ENCODE measurements around the gene SP2.

SP2 gene

DNA sequence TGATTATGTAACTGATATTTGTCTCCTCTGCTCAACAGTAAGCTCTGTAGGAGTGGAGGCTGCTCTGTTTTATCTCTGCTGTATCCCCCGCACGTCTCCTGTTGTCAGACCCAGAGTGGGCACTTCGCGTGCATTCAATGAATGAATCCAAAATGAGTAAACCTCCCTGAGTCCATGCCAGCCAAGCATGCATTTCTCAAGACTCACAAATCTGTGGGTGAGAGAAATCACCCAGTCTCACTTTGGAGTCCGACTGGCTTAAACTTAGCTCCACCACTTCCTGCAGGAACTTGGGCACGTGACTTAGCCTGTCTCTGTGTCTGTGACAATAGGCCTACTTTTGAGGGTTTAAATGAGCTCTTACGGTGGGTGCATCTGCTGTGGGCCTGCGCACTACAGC, 49.0 kb downstream of the SP2 start:
- H3K27me3 Mint-ChIP-seq = no peaks in the 10 kb centered on the region
- peak overlapping the region; percentile 49 to 85 for H3K27ac Mint-ChIP-seq
- peaks cover 6% of the 10 kb centered on the region in 2 donors for H3K9me3 Mint-ChIP-seq
- H3K4me3 Mint-ChIP-seq = peak overlapping the region; percentile 60 to 79
- ATAC-seq (no peak), DNase-seq (peak in 1 of 2 donors; percentile 40)
- H3K4me1 Mint-ChIP-seq = peaks cover 85% of the 10 kb centered on the region

DNA sequence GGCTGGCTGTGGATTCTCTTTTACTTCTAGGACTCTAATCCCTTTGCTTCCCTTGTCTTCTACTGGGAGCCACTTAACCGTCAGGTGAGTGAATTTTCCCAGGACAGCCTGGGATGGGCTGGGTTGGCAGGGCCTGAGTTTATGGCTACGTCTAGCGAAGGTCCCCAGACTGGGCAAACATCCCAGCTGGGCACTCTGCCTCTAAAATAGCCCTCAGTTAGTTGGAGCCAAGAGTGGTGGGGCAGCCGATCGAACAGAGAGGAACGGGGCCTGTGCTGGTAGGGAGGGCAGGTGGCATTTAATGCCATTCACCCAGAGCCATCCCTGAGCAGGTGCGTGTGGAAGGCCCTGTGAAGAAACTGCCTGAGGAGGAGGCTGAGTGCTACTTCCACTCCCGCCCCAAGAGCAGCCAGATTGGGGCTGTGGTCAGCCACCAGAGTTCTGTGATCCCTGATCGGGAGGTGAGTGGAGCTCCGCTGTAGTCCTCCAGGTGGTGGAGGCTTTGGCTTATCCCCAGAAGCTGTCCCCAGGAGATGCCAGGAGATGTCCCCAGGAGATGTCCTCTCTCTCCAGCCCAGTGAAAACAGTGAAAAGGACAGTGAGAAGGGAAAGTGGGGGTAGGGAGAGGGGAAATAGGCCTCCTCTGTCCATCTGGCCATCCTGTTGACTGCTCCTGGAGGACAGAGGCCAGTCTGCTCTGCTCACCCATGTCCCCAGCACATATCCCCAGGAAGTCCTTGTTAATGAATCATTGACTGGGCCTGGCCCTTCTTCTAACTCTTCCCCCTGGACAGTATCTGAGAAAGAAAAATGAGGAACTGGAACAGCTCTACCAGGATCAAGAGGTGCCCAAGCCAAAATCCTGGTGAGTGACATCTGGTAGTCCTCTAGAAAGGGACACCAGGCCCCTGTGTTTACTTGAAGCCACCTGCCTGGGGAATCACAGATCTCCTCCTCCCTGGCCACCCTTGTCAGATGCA, 49.8 kb downstream of the SP2 start:
- peaks cover 80% of the 10 kb centered on the region for H3K4me1 Mint-ChIP-seq
- no peaks in the 10 kb centered on the region for H3K27me3 Mint-ChIP-seq
- ATAC-seq = no peak
- H3K9me3 Mint-ChIP-seq = peaks cover 4 to 5% of the 10 kb centered on the region in 2 donors
- no peak for DNase-seq
- H3K27ac Mint-ChIP-seq = peak overlapping the region; percentile 53 to 85
- H3K4me3 Mint-ChIP-seq = peak overlapping the region; percentile 60 to 79

DNA sequence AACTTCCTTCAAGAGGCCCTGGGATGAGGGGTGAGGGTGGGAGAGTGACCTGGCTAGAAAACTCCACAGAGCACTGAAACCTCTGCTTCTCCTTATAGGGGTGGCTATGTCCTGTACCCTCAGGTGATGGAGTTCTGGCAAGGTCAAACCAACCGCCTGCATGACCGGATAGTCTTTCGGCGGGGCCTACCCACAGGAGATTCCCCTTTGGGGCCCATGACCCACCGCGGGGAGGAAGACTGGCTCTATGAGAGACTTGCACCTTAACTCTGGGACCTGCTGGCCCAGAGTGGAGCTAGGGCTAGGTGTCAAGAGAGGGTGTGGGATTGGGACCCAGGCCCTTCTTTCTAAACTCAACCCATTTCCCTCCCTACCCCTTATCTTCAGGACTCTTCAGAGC, 50.5 kb downstream of the SP2 start:
- Mint-ChIP-seq H3K27ac (peak overlapping the region; percentile 29 to 34), H3K4me1 (peaks cover 76% of the 10 kb centered on the region), H3K27me3 (no peaks in the 10 kb centered on the region), H3K4me3 (peak overlapping the region in 1 of 2 donors; percentile 23), H3K9me3 (no peaks in the 10 kb centered on the region)
- ATAC-seq (no peak), DNase-seq (no peak)

DNA sequence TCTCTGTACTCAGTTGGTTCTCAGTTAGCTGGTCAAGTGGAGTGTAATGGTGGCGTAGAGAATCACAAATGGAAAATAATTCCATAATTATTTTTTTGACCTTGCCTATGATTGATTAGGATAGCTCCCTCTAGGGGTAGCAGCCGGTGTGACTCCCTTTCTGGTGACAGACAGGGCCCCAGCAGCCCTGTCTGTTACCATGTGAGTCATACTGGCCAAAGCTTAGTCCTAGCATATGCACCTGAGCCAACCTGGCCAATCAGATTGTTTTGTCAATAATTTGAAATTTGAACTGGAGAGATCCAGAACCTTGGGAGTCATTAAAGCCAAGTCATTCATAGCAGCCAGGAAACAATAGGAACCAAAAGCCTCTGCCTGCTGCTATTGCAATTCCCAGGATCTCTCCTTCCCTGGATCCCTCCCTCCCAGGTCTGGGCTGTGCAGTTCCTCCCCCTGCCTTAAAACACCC, 50.9 kb downstream of the SP2 start:
- Mint-ChIP-seq H3K4me3 (peak overlapping the region in 1 of 2 donors; percentile 23), H3K9me3 (no peaks in the 10 kb centered on the region), H3K27ac (peak overlapping the region in 1 of 2 donors; percentile 29), H3K4me1 (peaks cover 77% of the 10 kb centered on the region), H3K27me3 (no peaks in the 10 kb centered on the region)
- peak; percentile 71 to 84 for DNase-seq
- peak; percentile 93 for ATAC-seq

DNA sequence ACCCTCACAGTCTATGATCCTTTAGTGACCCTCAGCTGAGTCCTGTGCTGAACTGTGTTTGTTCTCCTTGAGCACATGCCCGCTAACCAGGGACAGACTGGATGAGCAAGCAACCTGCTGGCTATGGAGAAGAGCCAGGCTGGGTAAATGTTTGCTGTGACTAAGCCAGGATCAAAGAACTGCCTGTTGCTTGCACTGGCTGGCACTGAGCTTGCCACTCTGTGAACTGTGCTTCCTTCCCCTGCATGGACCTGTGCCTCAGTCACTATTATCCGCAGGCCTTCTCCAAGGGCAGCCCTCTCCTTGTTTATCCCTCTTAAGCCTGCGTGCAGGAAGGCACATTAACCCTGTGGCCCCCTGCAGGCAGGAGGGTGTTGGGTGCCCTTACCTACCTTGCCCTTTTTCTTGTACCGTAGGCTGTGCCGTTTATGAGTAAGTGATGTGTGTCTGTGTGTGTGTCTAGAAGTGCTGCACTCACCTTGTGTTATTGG, 52.7 kb downstream of the SP2 start:
- ATAC-seq = peak; percentile 13
- no peaks in the 10 kb centered on the region for H3K9me3 Mint-ChIP-seq
- no peaks in the 10 kb centered on the region for H3K27me3 Mint-ChIP-seq
- no peak overlapping the region for H3K27ac Mint-ChIP-seq
- DNase-seq = no peak
- H3K4me3 Mint-ChIP-seq = no peak overlapping the region
- H3K4me1 Mint-ChIP-seq = peaks cover 69% of the 10 kb centered on the region

DNA sequence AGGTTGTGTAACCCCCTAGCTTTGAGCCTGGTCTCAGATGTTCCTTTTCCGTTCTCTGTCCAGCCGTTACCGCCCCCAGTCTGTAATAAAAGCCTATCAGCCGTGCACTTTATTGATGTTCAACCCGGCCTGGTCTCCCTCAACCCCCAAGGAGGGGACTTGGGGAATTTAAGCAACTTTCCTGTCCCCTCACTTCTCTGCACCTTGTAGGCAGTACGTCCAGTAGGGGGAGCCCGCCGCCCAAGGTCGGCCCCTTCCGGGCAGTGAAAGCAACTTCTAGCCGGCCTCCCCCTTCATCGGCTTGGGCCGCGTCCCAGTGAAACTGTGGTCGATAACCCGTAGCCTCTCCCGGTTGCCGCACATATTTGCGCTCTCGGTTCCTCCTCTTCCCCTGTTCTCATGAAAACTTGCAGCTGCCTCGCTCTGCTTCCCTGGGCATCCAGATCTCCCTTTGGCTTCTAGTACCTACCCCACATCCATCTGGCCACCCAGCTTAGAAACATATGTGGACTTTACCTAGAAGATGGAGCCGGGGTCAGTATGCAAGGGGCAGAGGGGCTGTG, 53.2 kb downstream of the SP2 start:
- no peaks in the 10 kb centered on the region for H3K9me3 Mint-ChIP-seq
- H3K27ac Mint-ChIP-seq = peak overlapping the region; percentile 54 to 91
- H3K27me3 Mint-ChIP-seq = no peaks in the 10 kb centered on the region
- H3K4me1 Mint-ChIP-seq = peaks cover 64% of the 10 kb centered on the region
- ATAC-seq (peak; percentile 71), DNase-seq (peak; percentile 76 to 79)
- H3K4me3 Mint-ChIP-seq = peak overlapping the region; percentile 66 to 79

DNA sequence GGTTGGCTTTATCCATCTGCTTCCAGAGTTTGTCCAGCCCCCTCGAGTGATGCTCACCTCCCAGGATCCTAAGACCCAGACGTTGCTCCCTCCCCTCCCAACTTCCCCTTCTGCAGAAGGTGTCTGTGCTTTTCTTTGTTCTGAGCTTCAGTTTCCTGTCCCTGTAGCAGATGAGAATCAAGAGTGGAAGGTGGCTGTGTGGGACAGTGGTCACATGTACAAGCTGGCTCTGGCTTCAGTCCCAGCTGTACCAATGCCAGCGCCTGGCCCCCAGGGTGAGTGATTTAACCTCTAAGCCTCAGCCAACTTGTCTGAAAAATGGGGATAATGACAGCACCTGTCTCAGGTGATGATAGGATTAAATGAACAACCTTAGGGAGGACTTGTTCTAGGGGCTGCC, 53.9 kb downstream of the SP2 start:
- no peak for ATAC-seq

DNA sequence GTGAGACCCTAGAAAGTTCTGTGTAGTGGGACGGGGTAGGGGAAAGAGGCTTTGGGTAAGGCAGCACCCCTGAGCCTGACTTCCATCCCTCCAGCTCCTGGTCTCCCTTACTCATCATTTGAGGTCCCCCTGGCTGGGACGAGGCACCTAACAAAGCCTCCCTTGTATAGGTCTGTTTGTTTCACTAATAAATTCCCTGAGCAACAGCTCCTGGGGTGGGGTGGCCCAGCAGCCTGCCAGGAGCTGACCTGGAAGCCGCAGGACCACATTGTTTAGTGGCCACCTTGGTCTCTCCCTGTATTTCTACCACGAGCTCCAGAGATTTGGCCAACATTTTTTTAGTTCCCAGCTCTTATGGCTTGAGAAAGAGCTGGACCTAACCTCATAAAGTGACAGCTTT, 54.4 kb downstream of the SP2 start:
- no peaks in the 10 kb centered on the region for H3K27me3 Mint-ChIP-seq
- H3K4me3 Mint-ChIP-seq = no peak overlapping the region
- ATAC-seq = no peak
- H3K9me3 Mint-ChIP-seq = no peaks in the 10 kb centered on the region
- no peak overlapping the region for H3K27ac Mint-ChIP-seq
- H3K4me1 Mint-ChIP-seq = peaks cover 52% of the 10 kb centered on the region
- no peak for DNase-seq

More for the DNA sequence above, 53.9 kb downstream of the SP2 start:
- peak overlapping the region; percentile 26 to 66 for H3K4me3 Mint-ChIP-seq
- H3K4me1 Mint-ChIP-seq = peaks cover 57% of the 10 kb centered on the region
- H3K9me3 Mint-ChIP-seq = no peaks in the 10 kb centered on the region
- H3K27me3 Mint-ChIP-seq = no peaks in the 10 kb centered on the region
- DNase-seq = no peak
- peak overlapping the region in 1 of 2 donors; percentile 76 for H3K27ac Mint-ChIP-seq

DNA sequence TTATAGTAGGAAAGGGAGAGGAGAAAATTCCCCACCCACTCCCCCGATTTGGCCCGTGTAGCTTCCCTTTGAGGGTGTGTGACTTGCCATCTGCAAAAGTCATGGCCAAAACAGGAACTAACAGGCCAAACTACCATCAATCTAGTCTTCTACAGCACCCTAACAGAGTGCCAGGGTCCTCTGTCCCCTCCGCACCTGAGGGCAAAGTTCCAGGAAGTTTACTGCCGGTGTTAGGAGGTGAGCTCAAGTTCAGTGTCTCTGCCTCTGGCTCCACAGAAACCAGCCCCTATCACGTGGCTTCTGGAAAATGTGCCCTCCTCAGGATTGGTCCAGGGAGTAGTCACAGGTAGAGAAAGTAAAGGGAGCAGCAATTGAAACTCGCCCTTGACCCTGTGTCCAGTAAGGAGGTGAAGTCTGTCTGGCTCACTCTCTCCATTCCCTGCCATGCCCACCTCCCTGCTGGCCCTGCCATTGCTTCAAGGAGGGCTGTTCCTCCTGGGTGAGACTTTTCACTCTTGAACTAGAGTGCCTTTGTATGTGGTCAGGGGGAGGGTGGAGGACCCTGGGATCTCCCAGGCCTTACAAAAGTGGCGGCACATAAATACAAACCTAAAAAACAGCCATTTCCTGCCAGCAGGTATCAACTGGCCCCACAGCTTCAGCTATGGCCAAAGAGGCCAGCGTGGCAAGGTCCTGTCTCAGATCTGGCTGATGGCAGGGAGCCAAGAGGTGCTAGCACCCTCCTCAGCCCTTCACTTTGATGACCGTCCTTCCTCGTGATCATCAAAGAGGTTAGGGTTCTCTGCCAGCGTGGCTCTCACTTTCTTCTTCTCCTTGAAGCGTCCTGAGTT, 56.4 kb downstream of the SP2 start:
- no peaks in the 10 kb centered on the region for H3K9me3 Mint-ChIP-seq
- peaks cover 32% of the 10 kb centered on the region for H3K4me1 Mint-ChIP-seq
- ATAC-seq (no peak), DNase-seq (no peak)
- H3K27ac Mint-ChIP-seq = peak overlapping the region in 1 of 2 donors; percentile 34
- H3K4me3 Mint-ChIP-seq = no peak overlapping the region
- no peaks in the 10 kb centered on the region for H3K27me3 Mint-ChIP-seq

DNA sequence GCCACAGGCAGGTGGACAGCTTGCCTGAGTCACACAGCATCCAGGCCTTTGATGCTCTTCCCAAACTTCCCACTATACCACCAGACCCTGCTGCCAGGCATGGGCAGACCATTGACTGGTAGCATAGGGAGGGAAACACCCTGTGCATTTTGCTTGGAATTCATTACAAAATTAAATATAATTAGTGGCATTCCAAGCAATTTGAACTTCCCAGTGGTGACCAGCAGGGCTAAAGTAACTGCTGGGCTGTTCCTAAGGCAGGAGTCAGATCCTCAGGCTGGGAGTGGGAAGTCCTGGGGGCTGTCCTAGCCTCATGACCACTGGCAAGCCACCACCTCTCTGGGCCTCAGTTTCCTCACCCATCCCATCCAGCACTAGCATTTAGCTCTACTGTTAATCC, 57.9 kb downstream of the SP2 start:
- ATAC-seq (no peak), DNase-seq (no peak)
- Mint-ChIP-seq H3K4me3 (no peak overlapping the region), H3K9me3 (no peaks in the 10 kb centered on the region), H3K4me1 (peaks cover 25% of the 10 kb centered on the region), H3K27ac (no peak overlapping the region), H3K27me3 (no peaks in the 10 kb centered on the region)

DNA sequence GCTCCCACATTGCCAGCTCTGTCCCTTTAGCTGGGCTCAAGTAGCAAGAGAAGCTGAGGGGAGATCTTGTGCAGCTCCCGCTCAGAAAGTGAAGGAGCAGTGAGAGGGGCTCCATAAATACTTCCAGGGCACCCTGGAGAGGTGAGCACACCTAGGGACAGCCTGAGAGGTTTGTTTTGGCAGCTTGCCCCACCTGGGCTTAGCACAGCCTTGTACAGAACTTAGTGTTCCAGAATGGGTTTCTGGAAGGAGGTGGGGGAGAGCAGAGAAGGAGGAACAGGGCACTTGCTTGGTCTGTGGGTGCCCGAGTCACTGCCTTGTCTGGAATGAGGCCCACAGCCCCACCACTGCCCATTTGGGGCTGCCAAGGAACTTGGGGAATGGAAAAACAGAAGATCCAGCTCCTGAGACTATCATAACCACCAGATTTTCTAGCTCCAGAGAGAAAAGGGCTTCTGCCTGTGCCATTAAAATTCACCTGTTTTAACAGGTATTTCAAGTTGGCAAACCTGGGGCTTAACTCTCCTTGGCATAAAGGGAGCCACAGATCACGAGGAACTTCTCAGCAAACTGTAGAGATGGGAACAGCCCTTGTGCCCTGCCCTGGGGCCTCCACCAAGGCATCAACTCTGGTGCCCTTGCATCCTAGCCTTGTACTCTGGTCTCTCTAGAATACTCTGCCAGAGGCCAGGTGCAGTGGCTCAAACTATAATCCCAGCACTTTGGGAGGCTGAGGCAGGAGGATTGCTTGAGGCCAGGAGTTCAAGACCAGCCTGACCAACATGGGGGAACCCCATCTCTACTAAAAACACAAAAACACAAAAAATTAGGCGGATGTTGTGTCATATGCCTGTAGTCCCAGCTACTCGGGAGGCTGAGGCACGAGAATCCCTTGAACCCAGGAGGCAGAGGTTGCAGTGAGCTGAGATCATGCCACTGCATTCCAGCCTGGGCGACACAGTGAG, 59.7 kb downstream of the SP2 start:
- peaks cover 11% of the 10 kb centered on the region for H3K4me1 Mint-ChIP-seq

DNA sequence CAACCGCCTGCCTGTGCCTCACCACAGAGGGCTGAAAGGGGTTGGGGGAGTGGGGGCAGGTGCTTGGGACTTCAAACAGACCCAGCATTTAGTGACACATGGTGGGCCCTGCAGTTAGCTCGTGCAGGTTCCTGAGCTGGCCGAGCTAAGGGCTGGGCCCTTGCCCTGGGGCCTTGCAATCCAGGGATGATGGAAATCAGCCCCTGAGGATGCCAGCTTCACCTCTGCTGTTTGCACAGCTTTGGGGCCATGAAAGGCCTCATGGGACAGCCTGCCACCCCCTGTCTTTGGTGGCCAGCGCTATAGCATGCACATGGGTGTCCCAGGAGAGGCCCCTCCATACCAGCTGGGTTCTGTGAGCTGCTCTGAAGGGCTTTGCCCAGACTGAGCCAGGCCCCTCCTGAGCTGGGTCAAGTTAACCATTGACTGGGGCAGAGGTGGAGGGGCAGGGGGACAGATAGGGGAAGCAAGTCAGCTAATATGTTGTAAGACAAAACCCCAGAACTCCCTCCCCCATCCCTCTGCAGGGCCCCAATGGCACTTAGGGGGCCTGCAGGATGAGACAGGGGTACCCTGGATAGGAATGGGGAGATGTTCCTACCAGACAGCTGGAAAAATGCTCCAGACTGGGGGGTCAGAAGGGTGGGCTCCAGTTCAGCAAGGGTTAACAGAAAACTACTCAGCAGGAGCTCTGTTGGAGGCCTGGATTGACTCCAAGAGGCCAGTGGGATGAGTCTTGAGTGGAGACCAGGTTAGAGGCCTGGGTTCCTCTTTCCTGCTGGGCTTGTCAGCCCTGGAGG, 61.0 kb downstream of the SP2 start:
- Mint-ChIP-seq H3K27ac (no peak overlapping the region), H3K4me1 (peaks cover 6% of the 10 kb centered on the region), H3K27me3 (no peaks in the 10 kb centered on the region), H3K4me3 (no peak overlapping the region), H3K9me3 (no peaks in the 10 kb centered on the region)
- DNase-seq = no peak
- ATAC-seq = no peak

More for the DNA sequence above, 59.7 kb downstream of the SP2 start:
- Mint-ChIP-seq H3K9me3 (no peaks in the 10 kb centered on the region), H3K4me3 (no peak overlapping the region), H3K27me3 (no peaks in the 10 kb centered on the region), H3K27ac (no peak overlapping the region)
- DNase-seq = no peak
- no peak for ATAC-seq

DNA sequence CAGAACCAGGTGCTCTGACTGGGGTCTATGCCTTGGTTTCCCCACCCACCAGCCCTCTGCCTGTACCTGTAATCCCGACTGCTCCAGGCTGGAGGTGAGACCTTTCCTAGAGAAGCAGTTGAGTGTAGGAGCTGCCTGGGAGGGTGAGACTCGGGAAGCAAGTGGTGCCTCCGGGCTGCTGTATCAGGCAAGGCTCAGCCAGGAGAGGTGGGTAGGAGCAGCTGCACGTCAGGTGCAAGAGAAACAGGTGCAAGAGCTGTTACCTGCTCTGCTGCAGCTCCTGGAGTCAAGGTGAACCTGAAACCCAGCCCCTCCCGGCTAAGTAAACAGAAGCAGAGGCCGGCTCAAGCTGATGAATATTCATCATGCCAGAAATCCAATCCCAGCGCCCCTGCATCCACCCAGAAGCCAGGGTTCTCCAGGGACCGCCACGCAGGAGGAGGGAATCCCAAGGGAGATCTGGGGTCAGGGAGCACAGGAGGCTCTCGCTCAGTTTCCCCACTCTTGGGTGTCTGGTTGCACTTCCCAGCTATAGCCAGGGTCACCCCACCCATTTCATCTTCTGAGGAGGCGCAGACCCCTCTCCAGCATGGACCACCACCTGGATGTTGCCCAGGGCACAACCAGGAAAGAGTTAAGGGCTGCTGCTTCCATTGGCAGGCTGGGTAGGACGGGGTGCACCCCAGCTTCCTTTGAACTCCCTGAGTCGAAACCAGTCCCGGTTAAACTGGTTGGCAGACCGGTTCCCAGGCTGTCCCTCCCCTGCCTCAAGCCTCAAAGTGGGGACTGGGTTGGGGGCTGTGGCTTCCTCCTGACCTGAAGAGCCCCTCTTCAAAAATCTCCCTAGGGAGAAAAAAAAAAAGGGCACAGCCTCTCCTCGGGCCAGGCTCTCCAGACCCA, 61.8 kb downstream of the SP2 start, which contains the start of gene PRR15L:
TSS of gene PRR15L (minus strand) at position 293 of the 900 bp plus-strand sequence. CDS start 4,649 bp downstream, outside the sequence.
- ATAC-seq (no peak), DNase-seq (no peak)
- Mint-ChIP-seq H3K4me1 (no peaks in the 10 kb centered on the region), H3K9me3 (no peaks in the 10 kb centered on the region), H3K4me3 (no peak within 1 kb of the TSS), H3K27me3 (no peaks in the 10 kb centered on the region), H3K27ac (no peak within 1 kb of the TSS)
